Hematopoietic multipotent progenitor cell treated with erythropoietin and hydrocortisone succinate and interleukin-3 and kit ligand, for 17 days (in vitro differentiated cells): ENCODE results near the gene CTNNBL1.
"Not testable (repeated sequence)": the region's sequence is repeated elsewhere in the genome, so short reads cannot be mapped to it uniquely, and the experiment has no call there.

Experiments used
- DNase-seq: peaks from one replicate; pipeline ENCODE4 v3.0.0-alpha.2; 2015; ENCODE audit warnings: low spot score

The CTNNBL1 gene, protein sequence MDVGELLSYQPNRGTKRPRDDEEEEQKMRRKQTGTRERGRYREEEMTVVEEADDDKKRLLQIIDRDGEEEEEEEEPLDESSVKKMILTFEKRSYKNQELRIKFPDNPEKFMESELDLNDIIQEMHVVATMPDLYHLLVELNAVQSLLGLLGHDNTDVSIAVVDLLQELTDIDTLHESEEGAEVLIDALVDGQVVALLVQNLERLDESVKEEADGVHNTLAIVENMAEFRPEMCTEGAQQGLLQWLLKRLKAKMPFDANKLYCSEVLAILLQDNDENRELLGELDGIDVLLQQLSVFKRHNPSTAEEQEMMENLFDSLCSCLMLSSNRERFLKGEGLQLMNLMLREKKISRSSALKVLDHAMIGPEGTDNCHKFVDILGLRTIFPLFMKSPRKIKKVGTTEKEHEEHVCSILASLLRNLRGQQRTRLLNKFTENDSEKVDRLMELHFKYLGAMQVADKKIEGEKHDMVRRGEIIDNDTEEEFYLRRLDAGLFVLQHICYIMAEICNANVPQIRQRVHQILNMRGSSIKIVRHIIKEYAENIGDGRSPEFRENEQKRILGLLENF

DNA sequence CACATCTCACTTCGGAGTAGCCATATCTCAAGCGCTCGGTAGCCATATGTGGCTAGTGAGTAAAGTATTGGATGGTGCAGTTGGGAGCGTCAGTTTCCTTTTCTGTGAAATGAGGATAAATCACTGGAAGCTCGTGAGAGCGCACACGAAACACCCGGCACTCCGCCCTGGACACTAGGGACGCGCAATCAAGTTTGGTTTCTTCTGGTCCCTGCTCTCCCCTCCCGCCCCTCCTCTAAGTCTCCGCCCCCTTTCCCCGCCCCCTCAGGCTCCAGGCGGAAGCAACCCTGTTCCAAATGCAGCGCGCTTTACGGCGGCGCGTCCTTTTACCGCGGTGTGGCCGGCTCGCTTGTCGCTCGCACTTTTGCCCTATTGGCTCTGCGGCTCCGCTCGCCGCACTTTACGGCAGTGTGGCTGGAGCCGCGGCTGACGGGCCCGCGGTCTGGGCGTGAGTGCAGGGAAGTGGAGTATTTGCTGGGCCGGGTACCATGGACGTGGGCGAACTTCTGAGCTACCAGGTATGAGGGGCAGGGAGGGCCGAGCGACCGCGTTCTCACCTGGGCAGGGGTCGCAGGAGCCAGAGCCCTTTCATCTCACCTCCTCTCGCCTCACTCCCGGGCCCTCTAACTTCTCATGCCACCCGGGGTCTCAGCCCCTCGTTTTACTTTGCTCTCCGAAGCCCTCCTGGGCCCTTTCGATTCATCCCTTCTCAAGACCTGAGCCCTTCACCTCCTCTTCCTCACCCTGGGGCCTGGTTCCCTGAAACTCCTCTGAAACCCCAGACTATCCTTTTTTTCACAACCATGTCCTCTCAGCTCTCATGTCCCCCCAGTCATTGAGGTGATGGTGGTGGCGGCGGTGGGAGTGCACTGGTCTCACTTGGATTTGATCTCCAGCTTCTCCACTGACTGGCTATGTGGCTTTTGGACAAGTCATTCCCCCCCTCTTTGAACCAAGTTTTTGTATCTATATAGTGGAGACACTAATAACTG is at the start of gene CTNNBL1:
TSS of gene CTNNBL1 (plus strand) at position 396 of the 992 bp plus-strand sequence. CDS start at position 489, 93 bp downstream.
- DNase-seq: peak; percentile 89

GRCh38 chr20:37644605-37645004 is 49.2 kb upstream of the CTNNBL1 start:
- no peak for DNase-seq

DNA sequence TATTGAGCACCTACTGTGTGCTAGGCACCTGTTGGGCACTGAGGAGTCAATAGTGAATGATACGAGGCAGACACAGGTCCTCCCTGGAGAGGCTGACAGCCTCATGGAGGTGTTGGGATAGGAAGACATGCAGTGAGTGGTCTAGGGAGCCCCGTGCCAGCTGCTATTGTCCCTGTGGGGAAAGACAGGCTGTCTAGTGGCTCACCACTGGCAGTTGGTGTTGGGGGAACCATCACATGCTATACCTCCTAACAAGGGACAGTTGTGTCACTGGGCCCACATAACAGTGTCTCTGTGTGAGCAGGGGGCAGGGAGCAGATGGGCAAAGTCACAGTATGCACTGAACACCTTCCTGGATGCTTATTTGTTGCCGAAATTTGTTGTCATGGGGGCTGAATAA is 45.9 kb upstream of the CTNNBL1 start:
- no peak for DNase-seq

GRCh38 chr20:37649017-37649416 is 44.8 kb upstream of the CTNNBL1 start:
- no peak for DNase-seq

GRCh38 chr20:37649676-37650370 is 44.0 kb upstream of the CTNNBL1 start:
- no peak for DNase-seq

DNA sequence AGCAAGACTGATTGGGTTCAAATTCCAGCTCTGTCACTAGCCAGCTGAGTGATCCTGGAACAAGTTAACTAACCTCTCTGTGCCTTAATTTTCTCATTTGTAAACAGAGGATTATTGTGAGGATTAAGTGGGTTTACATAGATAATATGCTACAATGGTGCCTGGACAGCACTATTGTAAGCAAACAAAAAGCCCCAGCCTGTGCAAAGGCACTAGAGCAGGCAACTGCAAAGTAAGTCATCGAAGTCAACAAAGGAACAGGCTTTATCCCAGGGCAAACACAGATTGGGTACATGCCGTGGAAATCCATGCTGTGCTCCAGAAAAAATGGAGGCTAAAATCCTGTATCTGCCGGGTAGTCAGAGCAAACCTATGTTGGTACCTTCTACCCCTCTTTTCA is 43.2 kb upstream of the CTNNBL1 start:
- DNase-seq: no peak

GRCh38 chr20:37651932-37652331 is 41.9 kb upstream of the CTNNBL1 start:
- peak; percentile 25 for DNase-seq

- no peak for DNase-seq
These were observed 36.9 kb upstream of the CTNNBL1 start for GRCh38 chr20:37656945-37657344.

- DNase-seq: no peak
These were observed 35.7 kb upstream of the CTNNBL1 start for GRCh38 chr20:37657924-37658804.

DNA sequence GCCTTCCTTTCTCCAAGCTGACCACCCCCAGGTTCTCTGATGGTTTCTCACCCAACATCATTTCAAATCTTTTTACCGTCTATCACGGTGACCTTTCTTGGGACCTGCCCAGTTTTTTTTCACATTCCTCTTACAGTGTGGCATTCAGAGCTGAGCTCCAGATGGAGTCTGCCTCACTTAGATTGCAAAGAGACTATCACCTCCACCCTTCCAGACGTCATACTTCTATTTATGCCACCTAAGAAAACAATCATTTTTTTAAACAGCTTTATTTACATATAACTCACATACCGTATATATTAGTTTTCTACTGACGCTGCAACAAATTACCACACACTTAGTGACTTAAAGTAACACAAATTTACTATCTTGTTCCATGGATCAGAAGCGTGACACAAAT is 32.3 kb upstream of the CTNNBL1 start:
- no peak for DNase-seq

- no peak for DNase-seq
These were observed 31.5 kb upstream of the CTNNBL1 start for GRCh38 chr20:37662308-37662707.

DNA sequence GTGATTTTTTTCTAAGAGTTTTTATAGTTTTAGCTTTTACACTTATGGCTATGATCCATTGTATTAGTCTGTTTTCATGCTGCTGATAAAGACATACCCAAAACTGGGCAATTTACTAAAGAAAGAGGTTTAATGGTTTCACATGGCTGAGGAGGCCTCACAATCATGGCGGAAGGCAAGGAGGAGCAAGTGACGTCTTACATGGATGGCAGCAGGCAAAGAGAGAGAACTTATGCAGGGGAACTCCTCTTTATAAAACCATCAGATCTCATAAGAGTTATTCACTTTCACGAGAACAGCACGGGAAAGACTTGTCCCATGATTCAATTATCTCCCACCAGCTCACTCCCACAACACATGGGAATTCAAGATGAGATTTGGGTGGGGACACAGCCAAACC is 29.2 kb upstream of the CTNNBL1 start:
- not testable (repeated sequence) for DNase-seq

DNA sequence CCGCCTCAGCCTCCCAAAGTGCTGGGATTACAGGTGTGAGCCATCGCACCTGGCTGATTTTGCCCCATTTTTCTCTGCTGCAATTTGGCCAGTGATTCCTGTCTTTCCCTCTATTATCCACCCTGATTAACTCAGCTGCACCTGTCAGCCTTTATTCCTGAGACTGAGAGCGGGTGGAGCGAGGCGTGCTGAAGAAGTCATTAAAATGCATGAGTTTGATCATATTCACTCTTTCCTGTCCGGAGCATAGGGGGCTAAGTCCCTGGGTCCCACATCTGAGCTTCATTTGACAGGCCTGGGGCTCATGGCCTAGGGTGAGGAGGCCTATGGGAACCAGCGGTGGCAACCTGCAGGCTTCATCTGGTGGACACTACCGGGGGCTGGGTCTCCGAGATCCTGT is 25.7 kb upstream of the CTNNBL1 start:
- no peak for DNase-seq

GRCh38 chr20:37669062-37669772 is 24.6 kb upstream of the CTNNBL1 start:
- no peak for DNase-seq

DNA sequence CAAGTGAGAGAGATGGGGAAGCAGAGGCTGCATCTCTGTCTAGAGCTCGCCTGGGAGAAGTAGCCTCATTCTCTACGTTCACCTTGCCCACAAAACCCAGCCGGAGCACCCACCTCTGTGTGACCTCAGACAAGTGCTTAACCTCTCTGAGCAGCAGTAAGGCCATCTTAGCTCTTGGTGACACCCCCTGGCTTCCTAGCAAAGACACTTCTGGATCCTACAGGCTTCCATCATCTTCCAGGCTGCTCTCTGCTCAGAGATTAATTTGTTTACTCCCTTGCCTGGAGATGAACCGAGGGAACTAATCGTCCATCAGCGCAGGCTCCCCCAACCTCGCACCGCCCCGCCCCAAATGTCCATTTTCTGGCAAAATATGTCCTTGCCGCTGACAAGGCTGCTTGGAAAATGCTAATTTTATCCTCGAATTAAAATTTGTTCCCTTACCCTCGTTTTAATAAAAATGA is 24.0 kb upstream of the CTNNBL1 start:
- DNase-seq: no peak

DNA sequence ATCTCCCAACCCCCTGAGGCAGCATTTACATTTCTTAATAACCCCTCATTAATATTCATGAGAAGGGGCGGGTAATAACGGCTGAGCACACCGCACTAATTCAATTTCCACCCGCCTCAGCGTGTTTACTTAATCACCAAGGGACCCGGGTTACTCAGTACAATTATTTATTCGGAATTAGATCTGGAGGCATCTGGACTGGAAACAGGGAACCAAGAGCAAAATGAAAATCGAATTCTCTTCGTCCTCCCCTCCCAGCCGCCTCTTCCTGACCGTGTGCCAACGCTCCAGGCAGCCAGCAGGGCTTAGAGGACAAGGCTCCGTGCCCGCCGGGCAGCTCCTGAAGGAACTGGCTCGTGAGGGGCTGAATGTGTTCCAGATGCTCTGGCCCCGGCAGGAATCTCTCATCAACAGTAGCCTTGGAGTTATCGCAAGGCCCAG is 23.5 kb upstream of the CTNNBL1 start:
- DNase-seq: no peak

DNA sequence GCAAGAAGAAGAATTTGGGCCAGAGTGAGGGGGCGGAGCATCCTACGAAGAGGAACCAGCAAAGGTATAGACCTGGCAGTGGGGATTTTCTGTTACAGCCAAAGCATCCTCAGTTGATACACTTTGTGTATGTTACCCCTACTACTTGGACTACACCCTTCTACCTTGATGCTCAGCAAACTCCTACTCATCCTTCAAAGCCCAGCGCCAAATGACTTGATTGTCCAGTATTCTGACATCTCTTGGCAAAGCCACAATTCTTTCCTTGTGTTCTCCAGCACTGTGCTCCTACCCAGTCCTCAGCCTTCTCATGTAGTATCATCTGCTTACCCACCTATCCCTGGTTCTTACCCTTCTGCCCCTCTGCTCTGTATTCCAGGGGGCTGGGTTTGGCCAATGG is 21.7 kb upstream of the CTNNBL1 start:
- no peak for DNase-seq

GRCh38 chr20:37673444-37673843 is 20.4 kb upstream of the CTNNBL1 start:
- DNase-seq: no peak

GRCh38 chr20:37676440-37676839 is 17.4 kb upstream of the CTNNBL1 start:
- DNase-seq: no peak
